GM12872 (cell line): ENCODE results near the gene RHOB.

ENCODE experiments used
- TF ChIP-seq, protein P1 (sequence below): IDR thresholded peaks from 3 replicates; pipeline ENCODE4 v1.5.1; 2011; ENCODE audit warnings: low read depth, mild to moderate bottlenecking, low read length, moderate library complexity; ENCODE audit not compliant: insufficient read depth

The RHOB gene

DNA sequence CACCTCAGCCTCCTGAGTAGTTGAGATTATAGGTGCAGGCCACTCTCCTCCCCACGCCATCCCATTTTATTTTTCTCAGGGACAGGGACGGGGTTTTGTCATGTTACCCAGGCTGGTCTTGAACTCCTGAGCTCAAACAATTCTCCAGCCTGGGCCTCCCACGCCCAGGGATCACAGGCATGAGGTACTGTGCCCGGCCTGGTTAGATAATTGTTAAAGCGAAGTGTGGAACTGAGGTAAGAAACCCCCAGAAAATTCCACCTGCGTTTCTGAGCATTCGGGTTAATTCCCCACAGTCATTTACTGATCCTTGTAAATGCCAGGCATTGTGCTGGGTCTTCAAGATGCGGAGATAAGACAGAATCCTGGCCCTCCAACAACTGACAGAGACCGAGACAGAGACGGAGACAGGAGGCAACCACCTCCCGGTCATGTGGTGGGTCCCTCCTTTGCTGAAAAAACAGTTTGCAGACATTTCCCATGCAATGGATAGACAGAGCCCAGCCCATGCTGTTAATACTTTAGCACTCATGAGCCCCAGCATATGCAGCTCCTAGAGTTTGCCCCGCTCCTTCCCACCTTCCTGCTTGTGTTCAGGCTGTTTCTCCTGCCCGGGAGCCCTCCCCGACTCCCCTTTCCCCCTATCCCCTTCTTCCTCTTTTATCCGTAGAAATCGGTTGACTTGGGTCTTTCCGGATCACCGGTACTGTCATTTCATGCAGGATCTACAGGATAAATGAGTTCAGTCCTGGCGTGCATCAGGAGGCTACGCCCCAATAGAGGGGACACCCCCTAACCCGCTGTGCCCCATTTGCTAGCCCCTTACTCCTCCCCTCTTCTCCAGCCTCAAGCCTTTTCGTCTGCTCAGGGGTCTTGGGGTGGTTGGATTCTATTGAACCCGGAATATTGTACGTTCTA is 1.6 kb upstream of the RHOB start:
- TF ChIP-seq, protein P1, sequence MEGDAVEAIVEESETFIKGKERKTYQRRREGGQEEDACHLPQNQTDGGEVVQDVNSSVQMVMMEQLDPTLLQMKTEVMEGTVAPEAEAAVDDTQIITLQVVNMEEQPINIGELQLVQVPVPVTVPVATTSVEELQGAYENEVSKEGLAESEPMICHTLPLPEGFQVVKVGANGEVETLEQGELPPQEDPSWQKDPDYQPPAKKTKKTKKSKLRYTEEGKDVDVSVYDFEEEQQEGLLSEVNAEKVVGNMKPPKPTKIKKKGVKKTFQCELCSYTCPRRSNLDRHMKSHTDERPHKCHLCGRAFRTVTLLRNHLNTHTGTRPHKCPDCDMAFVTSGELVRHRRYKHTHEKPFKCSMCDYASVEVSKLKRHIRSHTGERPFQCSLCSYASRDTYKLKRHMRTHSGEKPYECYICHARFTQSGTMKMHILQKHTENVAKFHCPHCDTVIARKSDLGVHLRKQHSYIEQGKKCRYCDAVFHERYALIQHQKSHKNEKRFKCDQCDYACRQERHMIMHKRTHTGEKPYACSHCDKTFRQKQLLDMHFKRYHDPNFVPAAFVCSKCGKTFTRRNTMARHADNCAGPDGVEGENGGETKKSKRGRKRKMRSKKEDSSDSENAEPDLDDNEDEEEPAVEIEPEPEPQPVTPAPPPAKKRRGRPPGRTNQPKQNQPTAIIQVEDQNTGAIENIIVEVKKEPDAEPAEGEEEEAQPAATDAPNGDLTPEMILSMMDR: no peak

DNA sequence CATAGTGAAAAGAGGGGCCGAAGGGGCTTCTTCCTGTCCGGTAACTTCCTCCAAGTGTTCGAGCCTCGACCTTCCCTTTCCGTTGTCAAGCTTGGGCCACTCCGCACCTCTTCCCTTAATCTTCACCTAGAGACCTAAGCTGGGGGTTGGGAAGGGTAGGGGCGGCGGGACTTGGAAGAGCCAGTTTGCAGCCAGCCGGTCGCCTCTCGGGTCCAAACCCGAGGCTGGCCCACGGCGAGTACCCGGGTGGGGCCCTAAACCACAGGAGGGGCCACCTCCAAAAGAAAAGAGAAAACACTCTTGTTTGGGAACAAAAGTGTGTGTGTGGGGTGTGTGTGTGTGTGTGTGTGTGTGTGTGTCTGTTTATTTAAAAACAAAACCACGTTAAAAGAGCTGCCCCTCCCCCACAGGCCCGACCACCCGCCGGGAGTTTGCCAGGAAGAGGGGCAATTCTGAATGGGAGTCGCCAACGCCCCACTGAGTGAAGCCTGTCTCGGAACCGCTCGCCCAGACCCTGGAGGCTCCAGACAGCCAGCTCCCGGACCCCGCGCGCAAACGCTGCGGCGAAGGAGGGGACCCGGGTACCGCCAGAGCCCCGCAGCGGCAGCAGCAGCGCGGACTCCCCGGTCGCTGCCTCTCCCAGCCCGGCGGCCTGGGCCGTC is 488 bp upstream of the RHOB start:
- TF ChIP-seq, protein P1: no peak

DNA sequence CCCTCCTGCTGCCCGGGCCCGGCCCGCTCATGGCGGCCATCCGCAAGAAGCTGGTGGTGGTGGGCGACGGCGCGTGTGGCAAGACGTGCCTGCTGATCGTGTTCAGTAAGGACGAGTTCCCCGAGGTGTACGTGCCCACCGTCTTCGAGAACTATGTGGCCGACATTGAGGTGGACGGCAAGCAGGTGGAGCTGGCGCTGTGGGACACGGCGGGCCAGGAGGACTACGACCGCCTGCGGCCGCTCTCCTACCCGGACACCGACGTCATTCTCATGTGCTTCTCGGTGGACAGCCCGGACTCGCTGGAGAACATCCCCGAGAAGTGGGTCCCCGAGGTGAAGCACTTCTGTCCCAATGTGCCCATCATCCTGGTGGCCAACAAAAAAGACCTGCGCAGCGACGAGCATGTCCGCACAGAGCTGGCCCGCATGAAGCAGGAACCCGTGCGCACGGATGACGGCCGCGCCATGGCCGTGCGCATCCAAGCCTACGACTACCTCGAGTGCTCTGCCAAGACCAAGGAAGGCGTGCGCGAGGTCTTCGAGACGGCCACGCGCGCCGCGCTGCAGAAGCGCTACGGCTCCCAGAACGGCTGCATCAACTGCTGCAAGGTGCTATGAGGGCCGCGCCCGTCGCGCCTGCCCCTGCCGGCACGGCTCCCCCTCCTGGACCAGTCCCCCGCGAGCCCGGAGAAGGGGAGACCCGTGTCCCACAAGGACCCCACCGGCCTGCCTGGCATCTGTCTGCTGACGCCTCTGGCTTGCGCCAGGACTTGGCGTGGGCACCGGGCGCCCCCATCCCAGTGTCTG is 767 bp downstream of the RHOB start:
- TF ChIP-seq, protein P1: no peak

DNA sequence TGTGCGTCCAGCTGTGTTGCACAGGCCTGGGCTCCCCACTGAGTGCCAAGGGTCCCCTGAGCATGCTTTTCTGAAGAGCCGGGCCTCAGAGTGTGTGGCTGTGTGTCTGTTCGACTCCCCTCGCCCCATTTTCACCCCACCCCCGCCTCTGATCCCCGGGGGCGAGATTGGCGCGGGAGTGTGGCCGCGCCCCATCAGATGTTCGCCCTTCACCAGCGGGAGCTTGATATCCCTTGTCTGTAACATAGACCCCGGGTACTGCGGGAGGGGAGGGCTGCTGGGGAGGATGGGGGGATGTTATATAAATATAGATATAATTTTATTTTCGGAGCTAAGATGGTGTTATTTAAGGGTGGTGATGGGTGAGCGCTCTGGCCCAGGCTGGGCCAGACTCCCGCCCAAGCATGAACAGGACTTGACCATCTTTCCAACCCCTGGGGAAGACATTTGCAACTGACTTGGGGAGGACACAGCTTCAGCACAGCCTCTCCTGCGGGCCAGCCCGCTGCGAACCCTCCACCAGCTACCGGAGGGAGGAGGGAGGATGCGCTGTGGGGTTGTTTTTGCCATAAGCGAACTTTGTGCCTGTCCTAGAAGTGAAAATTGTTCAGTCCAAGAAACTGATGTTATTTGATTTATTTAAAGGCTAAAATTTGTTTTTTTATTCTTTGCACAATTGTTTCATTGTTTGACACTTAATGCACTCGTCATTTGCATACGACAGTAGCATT is 1.5 kb downstream of the RHOB start:
- TF ChIP-seq, protein P1: no peak

DNA sequence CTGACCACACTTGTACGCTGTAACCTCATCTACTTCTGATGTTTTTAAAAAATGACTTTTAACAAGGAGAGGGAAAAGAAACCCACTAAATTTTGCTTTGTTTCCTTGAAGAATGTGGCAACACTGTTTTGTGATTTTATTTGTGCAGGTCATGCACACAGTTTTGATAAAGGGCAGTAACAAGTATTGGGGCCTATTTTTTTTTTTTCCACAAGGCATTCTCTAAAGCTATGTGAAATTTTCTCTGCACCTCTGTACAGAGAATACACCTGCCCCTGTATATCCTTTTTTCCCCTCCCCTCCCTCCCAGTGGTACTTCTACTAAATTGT is 2.1 kb downstream of the RHOB start:
- TF ChIP-seq, protein P1: no peak

DNA sequence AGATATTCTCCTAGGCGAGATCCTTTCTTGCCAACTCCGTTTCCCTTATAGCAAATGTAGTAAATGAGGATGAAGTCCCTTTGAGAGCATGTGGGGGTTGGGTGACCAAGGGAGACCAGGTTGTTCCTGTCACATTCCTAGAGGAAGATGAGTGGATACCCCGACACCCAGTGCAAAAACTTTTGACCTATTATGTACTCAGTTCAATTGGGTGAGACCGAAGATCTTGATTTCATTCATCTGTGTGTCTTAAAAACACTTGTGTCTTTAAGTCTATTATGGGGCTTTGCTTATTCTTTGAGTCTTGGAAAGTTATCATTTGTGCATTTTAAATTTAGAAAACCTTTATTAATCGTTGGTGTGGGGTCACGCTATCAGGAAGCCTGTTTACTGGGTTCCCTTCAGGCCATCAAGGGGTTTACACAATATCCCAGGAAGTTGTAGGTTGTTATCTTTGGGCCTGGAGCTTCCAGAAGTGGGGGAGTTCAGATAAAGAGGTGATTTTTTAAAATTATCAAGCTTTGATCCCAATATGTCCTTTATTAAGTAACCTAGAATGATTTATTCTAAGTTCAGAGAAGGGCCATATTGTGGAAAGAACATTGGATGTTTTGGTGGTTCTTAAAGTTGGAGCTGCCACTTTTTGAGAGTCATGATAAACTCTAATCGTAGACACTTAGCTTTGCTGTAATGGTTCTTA is 2.8 kb downstream of the RHOB start:
- TF ChIP-seq, protein P1: no peak
